Right cardiac atrium (tissue), 5 donors: Measurements from ENCODE around the gene ZDHHC21. TPM values are rescaled to one million over a fixed set of nuclear protein-coding genes. Genes with fewer than 3 reads are reported as not detected.

Experiments used
- ATAC-seq, 2 donors: fragments of 200-7000 bp; cut with Tn5 transposase; one replicate each; pipeline versions ENCODE4 v1.8.0 to v1.9.1; 2020; ENCODE audit warnings: moderate library complexity in 2 of 2, mild to moderate bottlenecking in 1 of 2
- DNase-seq, 3 donors: peaks; one replicate each; pipeline ENCODE4 v3.0.0-alpha.2; 2020
- H3K27ac ChIP-seq: one replicate; pipeline ENCODE4 v1.5.1; 2013; ENCODE audit warnings: mild to moderate bottlenecking, low read length, control low read depth, moderate library complexity
- H3K27me3 ChIP-seq: one replicate; pipeline ENCODE4 v1.6.1; 2013; ENCODE audit not compliant: control insufficient read depth, insufficient read depth
- H3K4me1 ChIP-seq: one replicate; pipeline ENCODE4 v1.6.1; 2013; ENCODE audit warnings: low read length; ENCODE audit not compliant: control insufficient read depth, insufficient read depth
- H3K4me3 ChIP-seq: one replicate; pipeline ENCODE4 v1.5.1; 2013; ENCODE audit warnings: low read length, control low read depth
- H3K9me3 ChIP-seq: one replicate; pipeline ENCODE4 v1.6.1; 2013; ENCODE audit warnings: low read length; ENCODE audit not compliant: control insufficient read depth
- WGBS: extraction: QIAGEN DNeasy Blood & Tissue Kit; methylation state at CpG from one replicate; pipeline ENCODE4 v1.1.7; 2013; 5-methylcytosine and 5-hydroxymethylcytosine counted together
- intact Hi-C, 4 donors: fragments of 100-400 bp; cut with DNase I; formaldehyde crosslinking; loops; one replicate each; pipeline versions ENCODE4 v1.11.0 to v1.14.0; 2022 to 2023
- polyA plus RNA-seq: library from polyadenylated mRNA; stranded (reverse); fragments of 200-250 nt; gene quantifications from one replicate; pipeline ENCODE4 v1.2.3, GENCODE V29; 2013
- total RNA-seq, 4 donors: library from RNA; stranded (reverse); fragmentation: NEBNext Ultra II Directional; extraction: Animal tissue kit (Norgen Biotek cat#: 25700); gene quantifications; one replicate each; pipeline ENCODE4 v1.2.1, GENCODE V29; 2021
- donor health status: healthy with polysubstance abuse.
- donor health status: DM: no; HTN: yes; CAD: no.
- donor health status: DM: no; HTN: no; CAD: no.
- donor health status: DM: no; HTN: yes; CAD: no; lungs with severe emphysema.
- donor health status: DM: yes; HTN: yes; CAD: no.

ZDHHC21 gene
- total and polyA plus RNA-seq, 5 donors, result 5.3 to 11.7 (median 11.1) TPM

GRCh38 chr9:14561929-14562405, 131.3 kb downstream of the ZDHHC21 start:
- WGBS, result 56% methylated on average over 9 of the region's 9 CpGs
- intact Hi-C loops, result no loop called here
- ATAC-seq, result no peak
- Histone ChIP-seq H3K4me1 (no peaks in the 10 kb centered on the region), H3K27me3 (no peaks in the 10 kb centered on the region), H3K9me3 (no peaks in the 10 kb centered on the region), H3K27ac (no peak overlapping the region), H3K4me3 (no peak overlapping the region)
- DNase-seq, result peak in 1 of 3 donors; percentile 30

Other genes with a start within 250 kb of the ZDHHC21 start
- gene CER1, start 29.3 kb upstream of the ZDHHC21 start, total RNA-seq, result not detected
- not detected for gene CER1, start 29.3 kb upstream of the ZDHHC21 start, polyA plus RNA-seq
- gene FREM1, start 217.0 kb upstream of the ZDHHC21 start, total RNA-seq, result 1 to 10 TPM; 3.9 to 8.7 (median 6.0) TPM
- gene FREM1, start 217.0 kb upstream of the ZDHHC21 start, polyA plus RNA-seq, result 3.8 TPM